ENCODE data around the gene TRMT112.

- no peak for TF ChIP-seq POLR2AphosphoS5 (IDR thresholded peaks at IDR 0.05; ENCODE audit: low read depth, low read length)
- no peak for TF ChIP-seq SPI1 (IDR thresholded peaks at IDR 0.05; ENCODE audit: low read depth, low read length)
- no peak for TF ChIP-seq TAF1 (IDR thresholded peaks at IDR 0.05; ENCODE audit: low read depth, low read length)
- TF ChIP-seq POLR2A (IDR thresholded peaks at IDR 0.05; ENCODE audit: low read depth, low read length): no peak
- peak; percentile 63 for TF ChIP-seq PAX5 (IDR thresholded peaks at IDR 0.05; ENCODE audit: insufficient read depth, low read length, severe bottlenecking)
- no peak for TF ChIP-seq POU2F2 (IDR thresholded peaks at IDR 0.05; ENCODE audit: low read depth, low read length)
Measured at GRCh38 chr11:64331569-64332371, 14.4 kb upstream of the TRMT112 start.
